SU-DHL-6 (cell line): ENCODE results near the gene ARHGAP45.

Experiments used
- EZH2phosphoT487 ChIP-seq: fragments of 200-600 bp; sonication (generic), shearing (Covaris generic); conservative IDR thresholded peaks from 2 replicates; pipeline ENCODE4 v1.6.1; 2018; ENCODE audit warnings: mild to moderate bottlenecking, antibody characterized with exemption, low read length, moderate library complexity, mixed read lengths
- TF ChIP-seq, protein P1 (sequence below): fragments of 200-600 bp; sonication (generic); IDR thresholded peaks from one replicate; pipeline ENCODE4 v1.5.1; 2017; ENCODE audit warnings: antibody characterized with exemption, mild to moderate bottlenecking, low read length, moderate library complexity; ENCODE audit not compliant: insufficient read depth, poor library complexity, severe bottlenecking

DNA sequence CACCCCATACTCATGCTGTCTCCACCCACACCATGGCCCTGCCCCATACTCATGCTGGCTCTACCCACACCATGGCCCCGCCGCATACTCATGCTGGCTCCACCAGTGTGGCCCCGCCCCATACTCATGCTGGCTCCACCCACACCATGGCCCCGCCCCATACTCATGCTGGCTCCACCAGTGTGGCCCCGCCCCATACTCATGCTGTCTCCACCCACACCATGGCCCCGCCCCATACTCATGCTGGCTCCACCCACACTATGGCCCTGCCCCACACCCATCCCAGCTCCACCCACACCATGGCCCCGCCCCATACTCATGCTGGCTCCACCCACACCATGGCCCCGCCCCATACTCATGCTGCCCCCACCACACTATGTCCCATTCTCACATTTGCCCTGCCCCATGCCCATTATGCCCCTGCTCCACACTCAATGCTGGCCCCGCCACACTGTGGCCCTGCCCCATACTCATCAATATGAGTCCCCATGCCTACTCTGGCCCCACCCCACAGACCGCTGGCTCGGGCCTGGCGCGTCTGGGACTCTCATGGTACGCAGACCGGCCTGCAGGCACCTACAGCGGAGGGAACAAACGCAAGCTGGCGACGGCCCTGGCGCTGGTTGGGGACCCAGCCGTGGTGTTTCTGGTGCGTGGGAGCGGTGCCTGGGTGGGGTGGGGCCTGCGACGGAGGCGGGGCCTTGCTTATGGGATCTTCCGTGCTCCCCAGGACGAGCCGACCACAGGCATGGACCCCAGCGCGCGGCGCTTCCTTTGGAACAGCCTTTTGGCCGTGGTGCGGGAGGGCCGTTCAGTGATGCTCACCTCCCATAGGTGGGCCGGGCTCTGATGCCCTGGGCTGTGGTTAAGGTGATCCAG is 3.7 kb upstream of the ARHGAP45 start:
- TF ChIP-seq, protein P1, sequence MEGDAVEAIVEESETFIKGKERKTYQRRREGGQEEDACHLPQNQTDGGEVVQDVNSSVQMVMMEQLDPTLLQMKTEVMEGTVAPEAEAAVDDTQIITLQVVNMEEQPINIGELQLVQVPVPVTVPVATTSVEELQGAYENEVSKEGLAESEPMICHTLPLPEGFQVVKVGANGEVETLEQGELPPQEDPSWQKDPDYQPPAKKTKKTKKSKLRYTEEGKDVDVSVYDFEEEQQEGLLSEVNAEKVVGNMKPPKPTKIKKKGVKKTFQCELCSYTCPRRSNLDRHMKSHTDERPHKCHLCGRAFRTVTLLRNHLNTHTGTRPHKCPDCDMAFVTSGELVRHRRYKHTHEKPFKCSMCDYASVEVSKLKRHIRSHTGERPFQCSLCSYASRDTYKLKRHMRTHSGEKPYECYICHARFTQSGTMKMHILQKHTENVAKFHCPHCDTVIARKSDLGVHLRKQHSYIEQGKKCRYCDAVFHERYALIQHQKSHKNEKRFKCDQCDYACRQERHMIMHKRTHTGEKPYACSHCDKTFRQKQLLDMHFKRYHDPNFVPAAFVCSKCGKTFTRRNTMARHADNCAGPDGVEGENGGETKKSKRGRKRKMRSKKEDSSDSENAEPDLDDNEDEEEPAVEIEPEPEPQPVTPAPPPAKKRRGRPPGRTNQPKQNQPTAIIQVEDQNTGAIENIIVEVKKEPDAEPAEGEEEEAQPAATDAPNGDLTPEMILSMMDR, result no peak
- no peak for TF ChIP-seq EZH2phosphoT487
